CD8-positive, alpha-beta memory T cell (primary cell): Measurements from ENCODE around the gene LENEP. TPM values are rescaled to one million over a fixed set of nuclear protein-coding genes. Genes with fewer than 3 reads are reported as not detected.

ENCODE experiments used
- CTCF ChIA-PET: fragments of 350-600 bp; sonication (Branson Sonifier 250); formaldehyde crosslinking; loops from one replicate; lab custom pipeline; 2021; ENCODE audit warnings: antibody characterized with exemption; lab: Charles Lee
- POLR2A ChIA-PET: fragments of 350-600 bp; sonication (Branson Sonifier 250); formaldehyde crosslinking; loops from one replicate; lab custom pipeline; 2021; ENCODE audit warnings: antibody characterized with exemption; lab: Charles Lee
- DNase-seq, 5 donors: peaks; one replicate each; pipeline versions ENCODE4 v3.0.0 to v3.0.0-alpha.2; 2020 to 2022; ENCODE audit warnings: mixed read lengths in 1 of 5
- H3K27ac ChIP-seq: one replicate; pipeline ENCODE4 v1.7.0; 2013; ENCODE audit warnings: low read depth, mild to moderate bottlenecking, low read length, moderate library complexity
- H3K27me3 ChIP-seq: 2 replicates; pipeline ENCODE4 v1.7.0; 2013; ENCODE audit warnings: low read length, mild to moderate bottlenecking; ENCODE audit not compliant: insufficient read depth, poor library complexity, severe bottlenecking
- H3K36me3 ChIP-seq: 2 replicates; pipeline ENCODE4 v1.7.0; 2013; ENCODE audit warnings: mild to moderate bottlenecking, low read length, moderate library complexity; ENCODE audit not compliant: insufficient read depth
- H3K4me1 ChIP-seq: 2 replicates; pipeline ENCODE4 v1.7.0; 2013; ENCODE audit warnings: mild to moderate bottlenecking, low read length, moderate library complexity; ENCODE audit not compliant: insufficient read depth
- H3K4me3 ChIP-seq: 2 replicates; pipeline ENCODE4 v1.7.0; 2013; ENCODE audit warnings: mild to moderate bottlenecking, low read length
- H3K9me3 ChIP-seq: 2 replicates; pipeline ENCODE4 v1.7.0; 2013; ENCODE audit warnings: mild to moderate bottlenecking, low read length
- H3K27ac Mint-ChIP-seq, 8 donors: one replicate each; pipeline ENCODE4 v1.8.0; 2020 to 2021; ENCODE audit warnings: mixed read lengths in 8 of 8, mild to moderate bottlenecking in 6 of 8, inconsistent platforms in 3 of 8, moderate library complexity in 3 of 8
- H3K27me3 Mint-ChIP-seq, 2 donors: one replicate each; pipeline ENCODE4 v1.8.0; 2020 to 2021; ENCODE audit warnings: mixed read lengths in 2 of 2, mild to moderate bottlenecking in 1 of 2, moderate library complexity in 1 of 2
- H3K36me3 Mint-ChIP-seq, 3 donors: one replicate each; pipeline ENCODE4 v1.8.0; 2020 to 2021; ENCODE audit warnings: mixed read lengths in 3 of 3, inconsistent platforms in 1 of 3, mild to moderate bottlenecking in 1 of 3
- H3K4me1 Mint-ChIP-seq, 3 donors: one replicate each; pipeline ENCODE4 v1.8.0; 2020 to 2021; ENCODE audit warnings: mixed read lengths in 3 of 3, inconsistent platforms in 1 of 3, mild to moderate bottlenecking in 1 of 3
- H3K4me3 Mint-ChIP-seq, 7 donors: one replicate each; pipeline ENCODE4 v1.8.0; 2020 to 2021; ENCODE audit warnings: mixed read lengths in 7 of 7, mild to moderate bottlenecking in 6 of 7, moderate library complexity in 4 of 7, inconsistent platforms in 2 of 7
- H3K9me3 Mint-ChIP-seq, 5 donors: one replicate each; pipeline ENCODE4 v1.8.0; 2020 to 2022; ENCODE audit warnings: mixed read lengths in 5 of 5, mild to moderate bottlenecking in 3 of 5, moderate library complexity in 2 of 5, inconsistent platforms in 1 of 5
- polyA plus RNA-seq: library from polyadenylated mRNA; unstranded; fragments of 300-500 nt; fragmentation: Illumina TruSeq; gene quantifications from one replicate; pipeline ENCODE4 v1.2.3, GENCODE V29; 2021
- total RNA-seq, 2 experiments: library from RNA; stranded (reverse); gene quantifications; one replicate each; pipeline ENCODE4 v1.2.3, GENCODE V29; 2021

Gene LENEP, protein sequence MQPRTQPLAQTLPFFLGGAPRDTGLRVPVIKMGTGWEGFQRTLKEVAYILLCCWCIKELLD
- total RNA-seq (under 1 TPM; 0.62 to 0.72 TPM), polyA plus RNA-seq (not detected)

DNA sequence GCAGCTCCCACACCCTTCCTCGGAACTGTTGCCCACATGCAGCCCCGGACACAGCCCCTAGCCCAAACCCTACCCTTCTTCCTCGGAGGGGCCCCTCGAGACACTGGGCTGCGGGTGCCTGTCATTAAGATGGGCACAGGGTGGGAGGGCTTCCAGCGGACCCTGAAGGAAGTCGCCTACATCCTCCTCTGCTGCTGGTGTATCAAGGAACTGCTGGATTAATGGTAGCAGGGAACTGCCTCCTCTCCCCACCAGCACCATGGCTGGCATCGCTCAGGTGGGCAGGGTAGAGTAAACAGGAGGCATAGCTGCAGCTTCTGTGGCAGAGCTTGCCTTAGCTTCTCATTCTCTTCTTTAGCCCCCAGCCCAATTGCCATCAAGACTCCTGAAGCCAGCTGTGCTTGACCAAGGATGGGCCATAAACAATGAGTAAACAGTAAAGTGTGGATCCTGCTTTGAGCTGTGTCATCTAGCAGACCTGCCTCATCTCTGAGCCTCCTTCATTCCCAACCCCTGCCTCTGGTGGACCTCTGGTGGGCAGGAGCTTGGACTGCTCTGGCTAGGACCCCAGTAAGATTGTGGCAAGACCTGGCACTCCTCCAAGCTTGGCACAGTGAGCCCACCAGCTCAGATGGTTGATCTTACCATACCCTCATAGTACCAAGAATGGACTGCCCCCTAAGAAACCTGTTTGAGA is at the start of gene LENEP:
Gene LENEP (plus strand): TSS at position 15 of the 697 bp plus-strand sequence. CDS start 22 bp downstream, at position 37.
- ChIA-PET CTCF (interaction anchor here (0.5 to 13.6 kb wide), 8 partner anchors 8 to 67 kb away, joined by 3 to 207 read pairs (median 3); partner anchors contain the start of genes FLAD1 and PMVK), POLR2A (interaction anchor here (2.3 kb wide), 1 partner anchor 10 kb away, joined by 7 read pairs; the partner anchor contains the start of gene FLAD1)
- H3K4me1 ChIP-seq, result peaks cover 12% of the 10 kb centered on the region
- H3K4me3 Mint-ChIP-seq, result peak within 1 kb of the TSS in 1 of 7 donors; percentile 9
- no peaks in the 10 kb centered on the region for H3K9me3 ChIP-seq
- H3K27me3 Mint-ChIP-seq, result no peaks in the 10 kb centered on the region
- H3K27ac Mint-ChIP-seq, result peak within 1 kb of the TSS in 4 of 8 donors; percentile 13 to 52 (median 36)
- DNase-seq, result peak in 1 of 5 donors; percentile 43
- H3K36me3 ChIP-seq, result peaks cover 12% of the 10 kb centered on the region
- H3K4me3 ChIP-seq, result no peak within 1 kb of the TSS
- H3K27ac ChIP-seq, result peak within 1 kb of the TSS; percentile 32
- H3K9me3 Mint-ChIP-seq, result no peaks in the 10 kb centered on the region
- H3K36me3 Mint-ChIP-seq, result peaks cover 4 to 33% (median 5%) of the 10 kb centered on the region in 3 donors
- H3K27me3 ChIP-seq, result no peaks in the 10 kb centered on the region
- peaks cover 16 to 24% (median 19%) of the 10 kb centered on the region in 3 donors for H3K4me1 Mint-ChIP-seq

- Mint-ChIP-seq H3K9me3 (no peaks in the 10 kb centered on the region), H3K27ac (peak overlapping the region; percentile 66 to 98 (median 90)), H3K27me3 (peaks cover 0 to 3% of the 10 kb centered on the region in 2 donors), H3K4me3 (peak overlapping the region; percentile 11 to 78 (median 55)), H3K36me3 (peaks cover 8 to 55% (median 8%) of the 10 kb centered on the region in 3 donors), H3K4me1 (peaks cover 47 to 69% (median 57%) of the 10 kb centered on the region in 3 donors)
- no peaks in the 10 kb centered on the region for H3K27me3 ChIP-seq
- H3K4me3 ChIP-seq, result no peak overlapping the region
- POLR2A ChIA-PET, result interaction anchor here (0.6 kb wide), 1 partner anchor 9 kb away, joined by 3 read pairs; no protein-coding TSS in a partner anchor
- no peaks in the 10 kb centered on the region for H3K9me3 ChIP-seq
- H3K36me3 ChIP-seq, result peaks cover 42% of the 10 kb centered on the region
- DNase-seq, result no peak
- peaks cover 54% of the 10 kb centered on the region for H3K4me1 ChIP-seq
- CTCF ChIA-PET, result interaction anchor here (0.7 to 2.6 kb wide), 9 partner anchors 17 to 274 kb away, joined by 3 to 7 read pairs (median 4); partner anchors contain the start of gene PYGO2
- H3K27ac ChIP-seq, result peak overlapping the region; percentile 17
These were observed 49.6 kb upstream of the LENEP start for GRCh38 chr1:154943649-154944400.

DNA sequence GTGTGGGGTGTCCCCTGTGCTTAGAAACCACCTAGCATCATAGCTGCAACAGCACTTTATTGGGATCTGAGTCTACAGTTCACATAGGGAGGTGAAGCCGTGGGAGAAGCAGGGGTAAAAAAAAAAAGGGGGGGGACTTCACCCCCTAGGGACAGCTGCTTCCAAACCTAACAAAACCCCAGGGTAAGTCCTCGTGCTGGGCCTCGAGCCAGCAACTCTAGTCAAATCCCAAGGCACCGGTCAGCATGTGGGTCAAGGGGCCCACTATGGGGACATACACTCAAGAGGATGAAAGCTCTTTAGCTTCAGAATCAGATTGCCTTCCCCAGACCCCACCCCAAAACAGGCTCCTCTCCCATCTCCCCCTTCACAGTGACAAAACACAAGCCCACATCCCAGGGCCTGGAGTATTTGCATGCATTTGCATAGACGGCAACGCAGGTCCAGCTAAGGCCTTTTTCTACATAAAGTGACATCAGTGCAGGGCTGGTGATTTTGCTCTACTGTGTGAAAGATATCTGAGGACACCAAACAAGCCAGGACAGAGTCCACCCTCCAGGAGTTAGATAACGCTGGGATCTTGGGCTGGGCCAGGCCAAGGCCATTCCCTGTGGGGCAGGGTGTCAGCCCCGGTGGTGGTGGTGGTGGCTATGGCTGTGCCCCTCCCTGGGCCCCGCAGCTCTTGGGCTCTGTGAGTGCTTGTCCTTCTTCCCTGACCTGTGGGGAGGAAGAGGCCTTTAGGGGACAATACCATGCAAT is 48.8 kb upstream of the LENEP start:
- ChIA-PET CTCF (interaction anchor here (0.7 to 2.6 kb wide), 10 partner anchors 8 to 275 kb away, joined by 3 to 7 read pairs (median 4); partner anchors contain the start of genes PMVK and PYGO2), POLR2A (no interaction called here)
- Histone ChIP-seq H3K4me3 (no peak overlapping the region), H3K36me3 (peaks cover 43% of the 10 kb centered on the region), H3K27me3 (no peaks in the 10 kb centered on the region), H3K4me1 (peaks cover 54% of the 10 kb centered on the region), H3K27ac (peak overlapping the region; percentile 24), H3K9me3 (no peaks in the 10 kb centered on the region)
- no peak for DNase-seq
- Mint-ChIP-seq H3K36me3 (peaks cover 8 to 63% (median 9%) of the 10 kb centered on the region in 3 donors), H3K27me3 (peaks cover 0 to 4% of the 10 kb centered on the region in 2 donors), H3K9me3 (no peaks in the 10 kb centered on the region), H3K4me1 (peaks cover 46 to 70% (median 60%) of the 10 kb centered on the region in 3 donors), H3K4me3 (peak overlapping the region in 4 of 7 donors; percentile 16 to 44 (median 30)), H3K27ac (peak overlapping the region in 6 of 8 donors; percentile 88 to 98 (median 92))

- no peak overlapping the region for H3K4me3 ChIP-seq
- ChIA-PET POLR2A (interaction anchor here (0.7 to 0.8 kb wide), 2 partner anchors 8 to 36 kb away, joined by 3 read pairs; partner anchors contain the start of gene PMVK), CTCF (interaction anchor here (1.1 to 2.6 kb wide), 3 partner anchors 9 to 49 kb away, joined by 3 to 7 read pairs (median 7); partner anchors contain the start of genes PMVK and PYGO2)
- H3K4me3 Mint-ChIP-seq, result peak overlapping the region in 2 of 7 donors; percentile 27 to 44
- H3K4me1 Mint-ChIP-seq, result peaks cover 43 to 66% (median 57%) of the 10 kb centered on the region in 3 donors
- H3K36me3 Mint-ChIP-seq, result peaks cover 8 to 67% (median 9%) of the 10 kb centered on the region in 3 donors
- H3K9me3 ChIP-seq, result no peaks in the 10 kb centered on the region
- no peak for DNase-seq
- H3K9me3 Mint-ChIP-seq, result no peaks in the 10 kb centered on the region
- peak overlapping the region; percentile 24 for H3K27ac ChIP-seq
- no peaks in the 10 kb centered on the region for H3K27me3 ChIP-seq
- H3K36me3 ChIP-seq, result peaks cover 45% of the 10 kb centered on the region
- peaks cover 50% of the 10 kb centered on the region for H3K4me1 ChIP-seq
- H3K27ac Mint-ChIP-seq, result peak overlapping the region in 6 of 8 donors; percentile 17 to 98 (median 64)
- peaks cover 0 to 4% of the 10 kb centered on the region in 2 donors for H3K27me3 Mint-ChIP-seq
These were observed 48.0 kb upstream of the LENEP start for GRCh38 chr1:154945160-154945961.

GRCh38 chr1:154945962-154946850 is 47.2 kb upstream of the LENEP start:
- Histone ChIP-seq H3K27ac (no peak overlapping the region), H3K4me3 (no peak overlapping the region), H3K9me3 (no peaks in the 10 kb centered on the region), H3K4me1 (peaks cover 50% of the 10 kb centered on the region), H3K27me3 (no peaks in the 10 kb centered on the region), H3K36me3 (peaks cover 54% of the 10 kb centered on the region)
- Mint-ChIP-seq H3K4me1 (peaks cover 43 to 66% (median 57%) of the 10 kb centered on the region in 3 donors), H3K9me3 (no peaks in the 10 kb centered on the region), H3K27ac (peak overlapping the region in 7 of 8 donors; percentile 43 to 98 (median 65)), H3K36me3 (peaks cover 8 to 76% (median 13%) of the 10 kb centered on the region in 3 donors), H3K27me3 (peaks cover 0 to 4% of the 10 kb centered on the region in 2 donors), H3K4me3 (peak overlapping the region in 1 of 7 donors; percentile 13)
- no peak for DNase-seq
- ChIA-PET CTCF (interaction anchor here (1.1 to 2.2 kb wide), 3 partner anchors 10 to 53 kb away, joined by 3 to 7 read pairs (median 5); partner anchors contain the start of gene PMVK), POLR2A (interaction anchor here (0.7 to 0.8 kb wide), 2 partner anchors 35 to 279 kb away, joined by 3 read pairs; no protein-coding TSS in a partner anchor)

GRCh38 chr1:154948079-154948478 is 45.3 kb upstream of the LENEP start:
- CTCF ChIA-PET, result interaction anchor here (1.0 to 1.2 kb wide), 2 partner anchors 46 to 68 kb away, joined by 3 read pairs; no protein-coding TSS in a partner anchor
- peaks cover 8 to 94% (median 13%) of the 10 kb centered on the region in 3 donors for H3K36me3 Mint-ChIP-seq
- H3K4me1 ChIP-seq, result peaks cover 50% of the 10 kb centered on the region
- no peaks in the 10 kb centered on the region for H3K9me3 Mint-ChIP-seq
- peaks cover 56% of the 10 kb centered on the region for H3K36me3 ChIP-seq
- no peak overlapping the region for H3K4me3 ChIP-seq
- DNase-seq, result no peak
- no peak overlapping the region for H3K27ac ChIP-seq
- H3K9me3 ChIP-seq, result no peaks in the 10 kb centered on the region
- H3K4me3 Mint-ChIP-seq, result no peak overlapping the region
- peak overlapping the region in 5 of 8 donors; percentile 43 to 98 (median 89) for H3K27ac Mint-ChIP-seq
- H3K27me3 ChIP-seq, result no peaks in the 10 kb centered on the region
- POLR2A ChIA-PET, result interaction anchor here (1.0 kb wide), 1 partner anchor 12 kb away, joined by 4 read pairs; the partner anchor contains the start of gene PMVK
- peaks cover 46 to 66% (median 57%) of the 10 kb centered on the region in 3 donors for H3K4me1 Mint-ChIP-seq
- H3K27me3 Mint-ChIP-seq, result peaks cover 0 to 9% of the 10 kb centered on the region in 2 donors
